Measurements from ENCODE around the gene TRIB2. TPM values are rescaled to one million over a fixed set of nuclear protein-coding genes. Genes with fewer than 3 reads are reported as not detected.

The TRIB2 gene
- total and polyA plus RNA-seq, 10 donors: 45.5 to 216 (median 120) TPM

GRCh38 chr2:12739721-12740254 is 23.1 kb downstream of the TRIB2 start:
- intact Hi-C loops (cut with DNase I; ENCODE audit: low total_unique reads): no loop called here
- H3K27ac ChIP-seq: peak overlapping the region in 5 of 8 donors; percentile 32 to 97 (median 95)
- WGBS, 5 donors: 86 to 94% (median 91%) methylated on average over 9 of the region's 9 CpGs

GRCh38 chr2:12741380-12741779 is 24.6 kb downstream of the TRIB2 start:
- no peaks in the 10 kb centered on the region for H3K27me3 ChIP-seq (replicated peaks in 1 of 7)
- no peak for TF ChIP-seq POLR2AphosphoS5 (IDR thresholded peaks at IDR 0.05)
- TF ChIP-seq POLR2A (IDR thresholded peaks at IDR 0.05): no peak
- no peak for TF ChIP-seq CTCF (IDR thresholded peaks at IDR 0.05 in 8 of 11, conservative IDR thresholded peaks at IDR 0.05 in 3 of 11)
- intact Hi-C loops (cut with DNase I; ENCODE audit: low total_unique reads): no loop called here
- H3K9me3 ChIP-seq: no peaks in the 10 kb centered on the region
- WGBS, 5 donors: 35 to 54% (median 41%) methylated on average over 3 of the region's 3 CpGs
- DNase-seq: no peak
- peak overlapping the region in 7 of 8 donors; percentile 22 to 97 (median 82) for H3K27ac ChIP-seq
- H3K4me3 ChIP-seq: no peak overlapping the region
- H3K36me3 ChIP-seq: peaks cover 0 to 75% (median 31%) of the 10 kb centered on the region in 6 donors
- H3K4me1 ChIP-seq: peaks cover 8 to 62% (median 29%) of the 10 kb centered on the region in 6 donors

More at GRCh38 chr2:12739721-12740254, 23.1 kb downstream of the TRIB2 start:
- no peak overlapping the region for H3K4me3 ChIP-seq
- H3K27me3 ChIP-seq (replicated peaks in 1 of 7): no peaks in the 10 kb centered on the region
- DNase-seq: no peak
- H3K36me3 ChIP-seq: peaks cover 0 to 91% (median 35%) of the 10 kb centered on the region in 6 donors
- peaks cover 12 to 78% (median 39%) of the 10 kb centered on the region in 6 donors for H3K4me1 ChIP-seq
- no peak for TF ChIP-seq POLR2AphosphoS5 (IDR thresholded peaks at IDR 0.05)
- TF ChIP-seq POLR2A (IDR thresholded peaks at IDR 0.05): no peak
- TF ChIP-seq CTCF (IDR thresholded peaks at IDR 0.05 in 8 of 11, conservative IDR thresholded peaks at IDR 0.05 in 3 of 11): no peak
- no peaks in the 10 kb centered on the region for H3K9me3 ChIP-seq

- WGBS, 5 donors: 88 to 98% (median 95%) methylated on average over 3 of the region's 3 CpGs
- Histone ChIP-seq H3K36me3 (peaks cover 0 to 60% (median 29%) of the 10 kb centered on the region in 6 donors), H3K4me3 (no peak overlapping the region), H3K4me1 (peaks cover 4 to 47% (median 16%) of the 10 kb centered on the region in 6 donors), H3K9me3 (no peaks in the 10 kb centered on the region), H3K27ac (no peak overlapping the region), H3K27me3 (replicated peaks in 1 of 7) (no peaks in the 10 kb centered on the region)
- intact Hi-C loops (cut with DNase I; ENCODE audit: low total_unique reads): no loop called here
- TF ChIP-seq POLR2AphosphoS5 (IDR thresholded peaks at IDR 0.05) (no peak), CTCF (IDR thresholded peaks at IDR 0.05 in 8 of 11, conservative IDR thresholded peaks at IDR 0.05 in 3 of 11) (no peak), POLR2A (IDR thresholded peaks at IDR 0.05) (no peak)
- no peak for DNase-seq
Observed at GRCh38 chr2:12742891-12743290, 26.2 kb downstream of the TRIB2 start.

GRCh38 chr2:12750166-12750905 is 33.6 kb downstream of the TRIB2 start:
- 81 to 93% (median 90%) methylated on average over 7 of the region's 7 CpGs for WGBS, 5 donors
- H3K4me3 ChIP-seq: no peak overlapping the region
- H3K27ac ChIP-seq: no peak overlapping the region
- H3K9me3 ChIP-seq: peaks cover 0 to 10% (median 0%) of the 10 kb centered on the region in 8 donors
- no peaks in the 10 kb centered on the region for H3K36me3 ChIP-seq
- H3K4me1 ChIP-seq: peaks cover 0 to 8% (median 0%) of the 10 kb centered on the region in 6 donors
- no peak for DNase-seq
- H3K27me3 ChIP-seq (replicated peaks in 1 of 7): no peaks in the 10 kb centered on the region
- intact Hi-C loops (cut with DNase I; ENCODE audit: low total_unique reads): no loop called here
- TF ChIP-seq POLR2A (IDR thresholded peaks at IDR 0.05): no peak
- no peak for TF ChIP-seq CTCF (IDR thresholded peaks at IDR 0.05 in 8 of 11, conservative IDR thresholded peaks at IDR 0.05 in 3 of 11)
- TF ChIP-seq POLR2AphosphoS5 (IDR thresholded peaks at IDR 0.05): no peak
